ENCODE measurements around the gene CCSER1.

CCSER1 gene

GRCh38 chr4:90198086-90198847, 71.1 kb downstream of the CCSER1 start:
- DNase-seq (ENCODE audit: low spot score) = no peak

DNA sequence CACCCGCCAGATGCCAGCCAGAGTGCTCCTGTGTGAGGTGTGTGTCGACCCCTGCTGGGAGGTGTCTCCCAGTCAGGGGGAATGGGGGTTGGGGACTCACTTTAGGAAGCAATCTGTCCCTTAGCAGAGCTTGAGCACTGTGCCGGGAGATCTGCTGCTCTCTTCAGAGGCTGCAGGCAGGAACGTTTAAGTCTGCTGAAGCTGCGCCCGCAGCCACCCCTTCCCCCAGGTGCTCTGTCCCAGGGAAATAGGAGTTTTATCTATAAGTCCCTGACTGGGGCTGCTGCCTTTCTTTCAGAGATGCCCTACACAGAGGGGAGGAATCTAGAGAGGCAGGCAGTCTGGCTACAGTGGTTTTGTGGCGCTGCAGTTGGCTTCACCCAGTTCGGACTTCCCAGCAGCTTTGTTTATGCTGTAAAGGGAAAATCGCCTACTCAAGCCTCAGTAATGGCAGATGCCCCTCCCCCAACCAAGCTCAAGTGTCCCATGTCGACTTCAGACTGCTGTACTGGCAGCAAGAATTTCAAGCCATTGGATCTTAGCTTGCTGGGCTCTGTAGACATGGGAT, 80.8 kb downstream of the CCSER1 start:
- DNase-seq (ENCODE audit: low spot score) = no peak

DNA sequence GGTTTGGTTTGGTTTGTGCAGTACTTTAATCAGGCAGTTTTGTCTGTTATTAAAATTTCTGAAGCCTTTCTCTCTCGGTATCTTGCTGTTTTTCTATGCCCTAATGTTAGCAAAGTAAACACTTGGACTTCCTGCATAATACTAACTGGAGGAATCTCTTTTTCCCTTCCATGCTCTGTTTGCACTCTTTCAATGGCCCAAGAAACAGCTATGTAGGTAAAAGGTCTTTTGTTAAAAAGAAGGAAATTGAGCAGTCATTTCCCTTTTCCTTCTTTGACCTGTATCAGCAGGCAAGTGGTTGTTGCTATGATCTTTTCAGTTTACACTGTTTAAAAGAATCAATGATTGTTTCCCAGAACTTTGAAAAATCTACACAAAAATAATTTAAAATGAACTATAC, 82.7 kb downstream of the CCSER1 start:
- no peak for DNase-seq (ENCODE audit: low spot score)

DNA sequence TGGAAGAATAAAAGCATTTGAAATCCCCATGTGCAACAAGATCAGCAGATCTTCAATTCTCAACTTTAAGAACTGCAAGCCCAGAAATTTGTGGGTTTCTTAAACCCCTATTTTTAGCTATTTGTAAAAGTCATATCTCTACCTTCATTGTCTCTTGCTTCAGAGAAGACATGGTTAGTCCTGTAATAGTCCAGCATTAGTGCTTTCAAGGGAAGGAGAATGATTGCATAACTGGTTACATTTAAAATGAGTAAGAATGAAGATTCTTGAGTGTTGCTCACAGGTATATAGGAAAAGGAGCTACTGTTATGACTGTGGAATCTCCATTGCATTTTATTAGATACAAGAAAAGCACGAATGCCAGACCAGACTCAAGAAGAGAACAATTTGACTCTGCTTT, 84.0 kb downstream of the CCSER1 start:
- no peak for DNase-seq (ENCODE audit: low spot score)

GRCh38 chr4:90215286-90215685, 88.1 kb downstream of the CCSER1 start:
- DNase-seq (ENCODE audit: low spot score) = no peak

DNA sequence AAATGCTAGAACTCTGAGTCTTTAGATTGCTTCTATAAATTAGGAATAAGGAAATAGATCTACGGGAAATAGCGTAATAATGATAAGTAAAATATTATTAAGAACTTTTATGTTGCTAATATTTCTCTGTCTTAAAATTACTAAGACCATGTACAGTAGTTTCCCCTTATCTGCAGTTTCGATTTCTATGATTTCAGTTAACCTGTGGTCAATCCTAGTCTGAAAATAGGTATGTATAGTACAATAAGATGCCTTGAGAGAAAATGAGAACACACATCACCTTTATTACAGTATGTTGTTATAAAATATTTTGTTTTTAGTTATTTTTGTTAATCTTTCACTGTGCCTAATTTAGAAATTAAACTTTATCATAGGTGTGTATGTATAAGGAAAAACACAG, 92.6 kb downstream of the CCSER1 start:
- no peak for DNase-seq (ENCODE audit: low spot score)

GRCh38 chr4:90220459-90220858, 93.3 kb downstream of the CCSER1 start:
- no peak for DNase-seq (ENCODE audit: low spot score)

DNA sequence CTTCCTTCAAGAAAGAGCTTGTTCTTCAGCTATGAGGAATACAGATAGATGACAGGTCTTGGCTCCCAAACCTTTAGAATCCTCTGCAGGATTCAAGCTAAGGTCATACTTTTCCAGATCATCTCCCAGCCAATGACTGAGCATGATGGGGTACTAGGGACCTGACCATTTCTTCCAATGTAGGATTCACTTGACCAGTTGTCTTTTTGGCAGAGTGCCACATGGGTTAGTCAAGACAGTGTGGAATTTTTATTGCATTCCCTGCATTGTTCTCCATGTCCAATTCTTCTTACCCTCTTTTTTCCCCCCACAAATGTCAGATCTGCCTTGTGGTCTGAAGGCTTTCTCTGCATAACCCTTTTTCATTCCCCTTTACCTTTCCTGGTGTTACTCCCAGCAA, 99.5 kb downstream of the CCSER1 start:
- DNase-seq (ENCODE audit: low spot score) = no peak

- DNase-seq (ENCODE audit: low spot score) = no peak
Observed at GRCh38 chr4:90227177-90227576, 100.0 kb downstream of the CCSER1 start.

DNA sequence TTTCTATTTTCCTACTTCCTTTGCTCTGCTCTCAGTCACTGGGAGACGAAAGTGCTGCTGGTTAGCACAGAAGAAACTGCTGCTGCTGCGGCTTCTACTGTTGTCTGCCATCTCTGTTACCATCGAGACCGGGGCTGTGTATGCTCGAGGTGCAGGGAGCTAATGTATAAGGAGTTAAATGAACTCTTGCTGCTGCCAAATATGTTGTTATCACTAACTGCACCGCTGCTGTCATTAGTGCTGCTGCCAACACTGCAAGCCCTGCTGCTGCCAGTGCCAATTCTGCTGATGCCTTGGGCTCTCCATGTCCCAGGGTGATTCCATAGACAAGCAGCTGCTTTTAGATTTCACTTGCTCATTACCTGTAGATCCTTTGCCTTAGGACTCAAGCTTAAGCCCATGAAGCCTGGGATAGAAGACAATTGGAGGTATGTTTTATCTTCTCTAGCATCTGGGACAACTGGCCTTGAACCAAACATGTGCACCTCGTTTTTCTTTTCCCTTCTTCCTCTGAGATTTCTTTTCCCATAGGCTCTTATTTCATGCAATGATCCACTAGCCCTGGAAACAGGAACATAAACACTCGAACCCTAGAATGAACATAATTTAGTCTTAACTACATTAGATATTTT, 107.8 kb downstream of the CCSER1 start:
- DNase-seq (ENCODE audit: low spot score) = peak; percentile 10

GRCh38 chr4:90237751-90238530, 110.7 kb downstream of the CCSER1 start:
- no peak for DNase-seq (ENCODE audit: low spot score)

GRCh38 chr4:90240333-90240732, 113.1 kb downstream of the CCSER1 start:
- DNase-seq (ENCODE audit: low spot score) = no peak

DNA sequence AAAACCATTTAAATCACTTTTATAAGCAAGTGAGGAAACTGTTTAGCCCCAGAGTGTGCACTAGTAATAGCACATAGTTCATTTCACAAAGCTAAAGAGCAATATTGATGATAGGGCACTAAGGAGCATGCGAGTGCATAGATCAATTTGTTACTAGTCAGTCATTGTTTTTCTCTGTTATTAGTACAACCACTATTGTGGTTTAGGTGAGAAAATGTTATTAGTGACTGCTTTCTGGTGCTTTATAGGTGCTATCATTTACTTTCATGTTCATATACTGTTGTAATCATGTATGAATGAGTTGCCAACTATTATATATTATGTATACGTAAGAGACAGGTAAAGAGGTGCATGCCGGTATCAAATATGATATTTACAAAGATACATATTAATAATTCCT, 113.8 kb downstream of the CCSER1 start:
- no peak for DNase-seq (ENCODE audit: low spot score)

- no peak for DNase-seq (ENCODE audit: low spot score)
Observed at GRCh38 chr4:90245837-90246236, 118.6 kb downstream of the CCSER1 start.

DNA sequence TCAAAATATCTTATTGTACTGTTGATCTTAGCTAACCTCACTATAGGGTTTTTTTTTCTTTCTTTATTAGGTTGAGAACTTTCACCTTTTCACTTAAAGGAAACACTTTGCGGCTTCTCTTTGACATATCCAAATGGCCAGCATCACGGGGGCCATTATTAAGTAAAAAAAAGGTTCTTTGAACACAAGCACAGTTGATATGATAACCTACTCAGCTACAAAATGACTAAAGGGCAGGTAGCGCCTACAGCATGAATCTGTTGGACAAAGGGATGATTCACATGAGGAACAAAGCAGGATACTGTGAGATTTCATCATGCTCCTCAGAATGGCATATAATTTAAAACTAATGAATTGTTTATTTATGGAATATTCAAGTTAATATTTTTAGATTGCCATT, 119.6 kb downstream of the CCSER1 start:
- no peak for DNase-seq (ENCODE audit: low spot score)

- DNase-seq (ENCODE audit: low spot score) = no peak
Observed at GRCh38 chr4:90254357-90254756, 127.2 kb downstream of the CCSER1 start.

DNA sequence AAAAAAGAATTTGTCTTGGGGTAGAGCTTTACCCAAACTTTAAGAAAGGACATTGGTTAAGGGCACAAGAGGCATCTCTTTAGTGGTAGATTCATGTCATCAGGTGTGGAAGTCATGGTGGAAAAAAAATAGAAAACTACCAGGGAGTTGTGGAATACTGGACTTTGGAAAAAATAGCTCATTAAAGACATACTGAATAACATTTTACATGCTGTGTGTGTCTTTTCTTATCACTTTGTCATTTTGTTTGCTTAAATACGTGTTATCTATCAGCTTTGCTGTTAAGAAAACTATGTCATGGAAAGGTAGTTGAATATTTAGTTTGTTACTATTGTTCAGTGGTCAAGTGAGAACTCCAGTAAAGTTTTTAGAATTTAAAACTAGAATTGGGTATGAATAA, 147.0 kb downstream of the CCSER1 start:
- DNase-seq (ENCODE audit: low spot score) = no peak

DNA sequence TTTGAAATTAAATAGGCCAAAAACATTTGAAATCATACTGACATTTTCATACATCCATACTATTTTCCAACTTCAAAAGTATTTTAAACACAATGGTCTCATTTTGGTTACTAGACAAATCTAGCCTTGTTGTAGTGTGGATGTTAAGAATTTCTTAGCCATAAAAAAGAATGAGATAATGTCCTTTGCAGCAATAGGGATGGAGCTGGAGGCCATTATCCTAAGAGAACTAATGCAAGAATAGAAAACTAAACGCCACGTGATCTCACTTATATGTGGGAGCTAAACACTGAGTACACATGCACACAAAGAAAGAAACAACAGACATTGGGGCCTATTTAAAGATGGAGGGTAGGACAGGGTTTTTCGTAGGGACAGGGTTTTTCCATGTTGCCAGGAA, 153.8 kb downstream of the CCSER1 start:
- DNase-seq (ENCODE audit: low spot score) = no peak

- no peak for DNase-seq (ENCODE audit: low spot score)
Observed at GRCh38 chr4:90281541-90282355, 154.6 kb downstream of the CCSER1 start.

DNA sequence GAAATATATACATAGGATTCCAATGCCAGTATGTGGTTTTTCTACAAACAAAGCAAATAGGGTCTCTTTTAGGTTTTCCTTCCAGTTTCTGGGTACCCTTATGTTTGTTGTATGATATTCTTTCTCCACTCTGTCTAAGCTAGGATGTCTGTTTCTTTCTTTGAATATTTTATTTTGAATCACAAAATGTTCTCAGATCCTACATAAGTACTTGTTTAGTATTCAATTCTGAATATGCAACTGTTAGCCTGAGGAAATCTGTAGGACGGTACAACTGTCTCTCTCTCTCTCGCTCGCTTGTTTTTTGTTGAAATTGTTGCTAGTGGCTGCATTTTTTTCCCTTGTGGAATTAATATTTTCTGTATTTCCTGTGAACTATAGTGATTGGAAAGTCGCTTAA, 163.2 kb downstream of the CCSER1 start:
- no peak for DNase-seq (ENCODE audit: low spot score)

- no peak for DNase-seq (ENCODE audit: low spot score)
Observed at GRCh38 chr4:90292438-90292837, 165.2 kb downstream of the CCSER1 start.

GRCh38 chr4:90293320-90293719, 166.1 kb downstream of the CCSER1 start:
- DNase-seq (ENCODE audit: low spot score) = no peak
